Adrenal gland (tissue), 12 donors: ENCODE data around the gene MACROD2. TPM values are rescaled to one million over a fixed set of nuclear protein-coding genes. Genes with fewer than 3 reads are reported as not detected.

ENCODE experiments used
- DNase-seq, 7 donors: peaks; one replicate each; pipeline ENCODE4 v3.0.0-alpha.2; 2019 to 2020
- H3K27ac ChIP-seq, 5 donors: fragments of 200-600 bp; sonication (generic) in 4 of 5; 1 replicate in 3 of 5; 2 replicates in 2 of 5; pipeline versions ENCODE4 v1.5.1 to v1.8.0; 2016 to 2020; ENCODE audit warnings: mild to moderate bottlenecking in 1 of 5
- H3K27me3 ChIP-seq: fragments of 200-600 bp; 2 replicates; pipeline ENCODE4 v1.8.0; 2021
- H3K36me3 ChIP-seq, 2 donors: fragments of 200-600 bp; replicated peaks in 1 of 2; 1 replicate in 1 of 2; 2 replicates in 1 of 2; pipeline versions ENCODE4 v1.5.1 to v1.8.0; 2018 to 2022
- H3K4me1 ChIP-seq, 2 donors: fragments of 200-600 bp; replicated peaks in 1 of 2; 1 replicate in 1 of 2; 2 replicates in 1 of 2; pipeline versions ENCODE4 v1.5.1 to v1.8.0; 2018 to 2021
- H3K4me3 ChIP-seq, 4 donors: fragments of 200-600 bp; sonication (generic) in 3 of 4; one replicate each; pipeline ENCODE4 v1.5.1; 2016 to 2018
- H3K9me3 ChIP-seq, 3 donors: fragments of 200-600 bp; sonication (generic) in 1 of 3; replicated peaks in 1 of 3; 1 replicate in 2 of 3; 2 replicates in 1 of 3; pipeline versions ENCODE4 v1.5.1 to v1.8.0; 2016 to 2021
- CTCF ChIP-seq, 6 experiments: fragments of 450-650 bp in 4 of 6; fragments of 200-600 bp in 2 of 6; sonication (generic) in 1 of 6; IDR thresholded peaks; 1 replicate in 5 of 6; 2 replicates in 1 of 6; pipeline versions ENCODE4 v1.5.1 to v1.8.0; 2016 to 2021; ENCODE audit warnings: antibody characterized with exemption in 6 of 6, mild to moderate bottlenecking in 2 of 6, moderate library complexity in 1 of 6
- POLR2A ChIP-seq, 2 donors: fragments of 450-650 bp; IDR thresholded peaks; one replicate each; pipeline ENCODE4 v1.6.1; 2017; ENCODE audit warnings: antibody characterized with exemption in 2 of 2, mild to moderate bottlenecking in 2 of 2, moderate library complexity in 1 of 2
- WGBS, 4 donors: extraction: QIAGEN DNeasy Blood & Tissue Kit in 2 of 4; methylation state at CpG; one replicate each; pipeline versions ENCODE4 v1.1.5 to v1.1.7; 2013 to 2017; 5-methylcytosine and 5-hydroxymethylcytosine counted together
- intact Hi-C, 2 donors: fragments of 100-400 bp; cut with DNase I; formaldehyde crosslinking; loops; one replicate each; pipeline versions ENCODE4 v1.14.1 to v1.15.0; 2022 to 2023
- polyA plus RNA-seq, 3 donors: library from polyadenylated mRNA; stranded (reverse); fragments of 200-250 nt in 2 of 3; fragments of 350-450 nt in 1 of 3; fragmentation: Illumina TruSeq in 1 of 3; extraction: RNeasy Lipid Tissue Mini Kit (QIAGEN cat#74804) in 1 of 3; gene quantifications; one replicate each; pipeline ENCODE4 v1.2.3, GENCODE V29; 2013 to 2014
- total RNA-seq, 9 donors: library from RNA; depleted of rRNA in 4 of 9; stranded (reverse); fragments of >200 nt in 4 of 9; fragments of 120-200 nt in 1 of 9; fragmentation: NEBNext Ultra II Directional in 1 of 9; extraction: Animal tissue kit (Norgen Biotek cat#: 25700) in 1 of 9; gene quantifications; one replicate each; pipeline versions ENCODE4 v1.1.0 to v1.2.4, GENCODE V29; 2013 to 2023
- donor health status: healthy with polysubstance abuse.
- donor health status: Bipolar disorder and iron deficiency.
- donor health status: DM: yes; HTN: yes; CAD: no.
- donor health status: DM: no; HTN: no; CAD: no.
- donor health status: DM: no; HTN: no; CAD: no.
- donor health status: DM: yes; HTN: yes; CAD: no.

The MACROD2 gene
- total and polyA plus RNA-seq, 12 donors, result 1.1 to 21.2 (median 6.4) TPM

- intact Hi-C loops, result no loop called here
- WGBS, 4 donors, result 54 to 86% (median 65%) methylated on average over 1 of the region's 1 CpG
- TF ChIP-seq POLR2A (IDR thresholded peaks at IDR 0.05) (no peak), CTCF (IDR thresholded peaks at IDR 0.05) (no peak)
- Histone ChIP-seq H3K4me3 (no peak overlapping the region), H3K9me3 (no peaks in the 10 kb centered on the region), H3K4me1 (no peaks in the 10 kb centered on the region), H3K27me3 (no peaks in the 10 kb centered on the region), H3K36me3 (no peaks in the 10 kb centered on the region), H3K27ac (no peak overlapping the region)
- DNase-seq, result no peak
These were observed 1066.6 kb downstream of the MACROD2 start for GRCh38 chr20:15061955-15062354.

GRCh38 chr20:15063081-15063480, 1067.8 kb downstream of the MACROD2 start:
- Histone ChIP-seq H3K27ac (no peak overlapping the region), H3K4me3 (no peak overlapping the region), H3K36me3 (no peaks in the 10 kb centered on the region), H3K9me3 (no peaks in the 10 kb centered on the region), H3K27me3 (no peaks in the 10 kb centered on the region), H3K4me1 (no peaks in the 10 kb centered on the region)
- TF ChIP-seq CTCF (IDR thresholded peaks at IDR 0.05) (no peak), POLR2A (IDR thresholded peaks at IDR 0.05) (no peak)
- 56 to 67% (median 61%) methylated on average over 3 of the region's 3 CpGs for WGBS, 4 donors
- DNase-seq, result no peak
- intact Hi-C loops, result no loop called here

- WGBS, 4 donors, result 85 to 90% (median 87%) methylated on average over 5 of the region's 5 CpGs
- TF ChIP-seq CTCF (IDR thresholded peaks at IDR 0.05), result no peak
- TF ChIP-seq POLR2A (IDR thresholded peaks at IDR 0.05), result no peak
These were observed 1069.4 kb downstream of the MACROD2 start for GRCh38 chr20:15064741-15065140.

GRCh38 chr20:15065794-15066193, 1070.5 kb downstream of the MACROD2 start:
- H3K9me3 ChIP-seq, result no peaks in the 10 kb centered on the region
- no peaks in the 10 kb centered on the region for H3K27me3 ChIP-seq
- 76 to 92% (median 80%) methylated on average over 3 of the region's 3 CpGs for WGBS, 4 donors
- no peak overlapping the region for H3K27ac ChIP-seq
- no peak for TF ChIP-seq POLR2A (IDR thresholded peaks at IDR 0.05)
- TF ChIP-seq CTCF (IDR thresholded peaks at IDR 0.05), result no peak
- DNase-seq, result no peak
- H3K4me3 ChIP-seq, result no peak overlapping the region
- no peaks in the 10 kb centered on the region for H3K36me3 ChIP-seq
- H3K4me1 ChIP-seq, result no peaks in the 10 kb centered on the region
- intact Hi-C loops, result no loop called here

More at GRCh38 chr20:15064741-15065140, 1069.4 kb downstream of the MACROD2 start:
- no peak overlapping the region for H3K4me3 ChIP-seq
- H3K9me3 ChIP-seq, result no peaks in the 10 kb centered on the region
- intact Hi-C loops, result no loop called here
- no peaks in the 10 kb centered on the region for H3K36me3 ChIP-seq
- H3K27ac ChIP-seq, result no peak overlapping the region
- no peaks in the 10 kb centered on the region for H3K4me1 ChIP-seq
- no peak for DNase-seq
- no peaks in the 10 kb centered on the region for H3K27me3 ChIP-seq
